T-helper 2 cell treated with Interferon-gamma antibody and Interleukin-4, amounts not matched to agents 5 μg/mL and 100 μg/mL, for 36 hours (primary cell): ENCODE data around the gene HLX.

Source experiments
- DNase-seq: peaks from one replicate; pipeline ENCODE4 v3.0.0; 2021; ENCODE audit warnings: low spot score
- H3K27ac Mint-ChIP-seq: one replicate; pipeline ENCODE4 v1.8.0; 2021; ENCODE audit warnings: mild to moderate bottlenecking, mixed read lengths
- H3K27me3 Mint-ChIP-seq: one replicate; pipeline ENCODE4 v1.8.0; 2021; ENCODE audit warnings: low read depth, mixed read lengths
- H3K36me3 Mint-ChIP-seq: one replicate; pipeline ENCODE4 v1.8.0; 2021; ENCODE audit warnings: low read depth, mixed read lengths
- H3K4me1 Mint-ChIP-seq: one replicate; pipeline ENCODE4 v1.8.0; 2021; ENCODE audit warnings: low read depth, mixed read lengths
- H3K4me3 Mint-ChIP-seq: one replicate; pipeline ENCODE4 v1.8.0; 2022; ENCODE audit warnings: mild to moderate bottlenecking, moderate library complexity, mixed read lengths
- H3K9me3 Mint-ChIP-seq: one replicate; pipeline ENCODE4 v1.8.0; 2021; ENCODE audit warnings: mixed read lengths

HLX gene

GRCh38 chr1:220900842-220901241 lies 21.6 kb downstream of the HLX start:
- DNase-seq = no peak
- Mint-ChIP-seq H3K9me3 (no peaks in the 10 kb centered on the region), H3K36me3 (no peaks in the 10 kb centered on the region), H3K27ac (no peak overlapping the region), H3K27me3 (peaks cover 9% of the 10 kb centered on the region), H3K4me3 (no peak overlapping the region), H3K4me1 (no peaks in the 10 kb centered on the region)

DNA sequence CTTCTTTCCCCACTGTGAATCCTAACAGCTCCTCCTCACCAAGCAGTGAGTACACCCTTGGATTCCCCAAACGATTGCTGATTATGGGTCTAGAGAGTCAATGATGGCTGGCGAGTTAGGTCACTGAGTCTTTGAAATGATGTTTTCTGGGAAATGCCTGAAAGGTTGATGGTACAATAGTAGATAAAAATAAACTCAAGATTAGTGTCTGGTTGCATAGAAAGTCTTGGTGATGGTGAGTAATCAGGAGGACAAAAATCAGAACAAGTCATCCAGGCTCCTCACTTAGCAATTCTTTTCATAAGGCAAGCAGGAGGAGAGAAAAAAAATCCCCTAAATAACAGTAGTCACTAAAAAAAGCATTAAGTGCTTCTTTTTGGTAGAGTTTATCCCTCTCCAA lies 22.6 kb downstream of the HLX start:
- Mint-ChIP-seq H3K36me3 (no peaks in the 10 kb centered on the region), H3K4me1 (no peaks in the 10 kb centered on the region)

GRCh38 chr1:220902916-220903315 lies 23.7 kb downstream of the HLX start:
- Mint-ChIP-seq H3K9me3 (no peaks in the 10 kb centered on the region), H3K27me3 (peaks cover 7% of the 10 kb centered on the region), H3K4me1 (no peaks in the 10 kb centered on the region), H3K36me3 (no peaks in the 10 kb centered on the region), H3K4me3 (no peak overlapping the region), H3K27ac (no peak overlapping the region)
- no peak for DNase-seq

More for the DNA sequence above, 22.6 kb downstream of the HLX start:
- Mint-ChIP-seq H3K27me3 (peaks cover 7% of the 10 kb centered on the region), H3K27ac (no peak overlapping the region), H3K9me3 (no peaks in the 10 kb centered on the region), H3K4me3 (no peak overlapping the region)
- DNase-seq = no peak

DNA sequence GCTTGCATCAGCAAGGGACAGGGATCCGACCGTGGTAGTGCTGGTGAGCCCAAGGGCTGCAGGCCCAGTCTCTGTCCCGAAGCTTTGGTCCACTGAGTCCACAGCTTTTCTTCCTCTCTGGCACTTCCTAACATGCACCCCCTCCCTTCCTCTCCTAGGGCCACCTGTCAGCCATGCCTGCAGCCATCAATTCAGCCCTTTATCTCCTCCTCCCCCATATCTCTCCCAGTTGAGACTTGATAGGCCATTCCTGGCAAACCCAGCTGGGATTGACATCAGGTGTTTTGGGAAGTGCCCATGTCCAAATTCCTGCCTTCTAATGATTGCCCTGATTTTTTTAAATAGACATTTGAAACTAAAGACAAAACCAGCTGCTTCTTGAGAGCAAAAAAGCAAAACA lies 25.6 kb downstream of the HLX start:
- Mint-ChIP-seq H3K27ac (no peak overlapping the region), H3K9me3 (no peaks in the 10 kb centered on the region), H3K4me3 (no peak overlapping the region), H3K27me3 (peaks cover 10% of the 10 kb centered on the region), H3K36me3 (no peaks in the 10 kb centered on the region), H3K4me1 (peaks cover 4% of the 10 kb centered on the region)
- DNase-seq = no peak

- Mint-ChIP-seq H3K27me3 (peaks cover 5% of the 10 kb centered on the region), H3K27ac (no peak overlapping the region), H3K4me3 (no peak overlapping the region), H3K9me3 (no peaks in the 10 kb centered on the region), H3K4me1 (peaks cover 4% of the 10 kb centered on the region), H3K36me3 (no peaks in the 10 kb centered on the region)
- DNase-seq = no peak
Observed at GRCh38 chr1:220905650-220906560, 26.7 kb downstream of the HLX start.

DNA sequence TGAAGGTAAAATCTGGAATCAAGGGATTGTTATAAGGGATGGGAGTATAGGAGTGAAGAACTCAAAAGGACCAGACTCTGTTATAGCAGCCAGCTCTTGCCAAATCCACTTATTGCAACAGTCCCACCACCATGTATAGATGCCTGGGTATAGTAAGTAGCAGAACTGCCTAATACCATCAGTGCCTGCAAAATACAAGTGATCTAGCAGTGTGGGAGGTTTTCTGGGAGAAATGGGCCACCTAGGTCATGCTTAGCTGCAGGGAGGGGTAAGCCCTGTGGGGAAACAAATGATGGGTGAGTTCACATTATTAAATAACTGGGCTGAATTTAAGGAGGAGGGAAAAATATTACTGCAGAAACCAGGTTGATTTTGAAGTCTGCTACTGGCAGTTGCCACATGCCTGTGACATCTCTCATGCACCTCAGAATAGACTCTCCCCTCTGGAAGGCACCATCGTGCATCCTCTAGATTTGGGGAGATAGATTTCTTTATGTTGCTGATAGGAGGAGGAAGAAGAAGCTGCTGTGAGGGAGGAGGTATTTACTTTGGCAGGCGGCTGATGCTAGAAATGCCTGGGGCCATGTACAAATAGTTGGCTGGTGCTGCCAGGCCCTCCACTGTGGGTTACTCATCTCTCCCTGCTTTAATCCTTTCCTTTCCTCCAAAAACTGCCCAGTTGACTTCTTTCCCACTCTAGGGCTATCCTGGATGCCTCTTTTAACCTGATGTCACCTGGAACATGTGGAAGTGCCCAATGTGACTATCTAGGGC lies 27.5 kb downstream of the HLX start:
- H3K9me3 Mint-ChIP-seq = no peaks in the 10 kb centered on the region
- H3K36me3 Mint-ChIP-seq = no peaks in the 10 kb centered on the region
- H3K4me3 Mint-ChIP-seq = no peak overlapping the region
- H3K27me3 Mint-ChIP-seq = peaks cover 5% of the 10 kb centered on the region
- H3K27ac Mint-ChIP-seq = no peak overlapping the region
- DNase-seq = no peak
- H3K4me1 Mint-ChIP-seq = peaks cover 4% of the 10 kb centered on the region

DNA sequence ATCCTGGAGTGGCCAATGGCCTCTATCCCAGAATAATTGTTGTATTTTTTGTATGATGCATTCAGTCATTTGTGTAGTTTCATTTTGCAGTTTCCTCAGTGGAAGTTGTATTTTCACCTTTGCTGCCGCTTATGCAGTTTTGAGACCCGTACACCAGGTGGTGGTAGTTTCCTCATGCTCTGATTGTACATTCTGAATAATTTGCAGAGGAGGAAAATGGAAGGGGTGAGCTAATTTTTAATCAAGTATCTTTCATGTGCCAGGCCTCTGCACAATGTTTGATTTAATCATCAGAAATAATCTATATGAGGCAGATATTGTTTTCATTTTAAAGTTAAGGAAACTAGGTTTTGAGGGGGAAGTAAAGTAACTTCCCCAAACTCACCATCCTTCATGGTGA lies 29.5 kb downstream of the HLX start:
- H3K36me3 Mint-ChIP-seq = no peaks in the 10 kb centered on the region
- no peak overlapping the region for H3K4me3 Mint-ChIP-seq
- H3K27me3 Mint-ChIP-seq = peaks cover 3% of the 10 kb centered on the region
- H3K27ac Mint-ChIP-seq = no peak overlapping the region
- DNase-seq = no peak
- peaks cover 4% of the 10 kb centered on the region for H3K4me1 Mint-ChIP-seq
- no peaks in the 10 kb centered on the region for H3K9me3 Mint-ChIP-seq

DNA sequence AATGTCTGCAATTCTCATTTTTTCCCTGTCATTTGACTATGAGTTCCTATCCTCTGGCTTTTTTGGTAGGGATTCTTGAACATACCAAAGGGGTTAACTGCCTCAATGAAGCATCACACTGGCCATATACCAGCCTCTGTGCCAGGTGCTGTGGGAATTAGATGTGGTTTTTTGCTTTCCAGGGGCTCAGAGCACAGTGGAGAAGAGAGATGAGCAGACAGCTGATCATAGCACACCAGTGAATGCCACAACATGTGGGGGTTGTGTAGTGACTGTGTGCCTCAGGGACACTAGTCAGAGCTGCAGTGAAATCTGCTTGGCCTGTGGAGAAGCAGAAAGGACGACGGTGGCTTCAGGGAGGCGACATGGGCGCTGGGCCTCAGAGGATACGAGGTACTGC lies 30.8 kb downstream of the HLX start:
- H3K4me3 Mint-ChIP-seq = no peak overlapping the region
- no peak for DNase-seq
- H3K9me3 Mint-ChIP-seq = no peaks in the 10 kb centered on the region
- peaks cover 7% of the 10 kb centered on the region for H3K27me3 Mint-ChIP-seq
- H3K36me3 Mint-ChIP-seq = no peaks in the 10 kb centered on the region
- H3K4me1 Mint-ChIP-seq = peaks cover 4% of the 10 kb centered on the region
- H3K27ac Mint-ChIP-seq = no peak overlapping the region

DNA sequence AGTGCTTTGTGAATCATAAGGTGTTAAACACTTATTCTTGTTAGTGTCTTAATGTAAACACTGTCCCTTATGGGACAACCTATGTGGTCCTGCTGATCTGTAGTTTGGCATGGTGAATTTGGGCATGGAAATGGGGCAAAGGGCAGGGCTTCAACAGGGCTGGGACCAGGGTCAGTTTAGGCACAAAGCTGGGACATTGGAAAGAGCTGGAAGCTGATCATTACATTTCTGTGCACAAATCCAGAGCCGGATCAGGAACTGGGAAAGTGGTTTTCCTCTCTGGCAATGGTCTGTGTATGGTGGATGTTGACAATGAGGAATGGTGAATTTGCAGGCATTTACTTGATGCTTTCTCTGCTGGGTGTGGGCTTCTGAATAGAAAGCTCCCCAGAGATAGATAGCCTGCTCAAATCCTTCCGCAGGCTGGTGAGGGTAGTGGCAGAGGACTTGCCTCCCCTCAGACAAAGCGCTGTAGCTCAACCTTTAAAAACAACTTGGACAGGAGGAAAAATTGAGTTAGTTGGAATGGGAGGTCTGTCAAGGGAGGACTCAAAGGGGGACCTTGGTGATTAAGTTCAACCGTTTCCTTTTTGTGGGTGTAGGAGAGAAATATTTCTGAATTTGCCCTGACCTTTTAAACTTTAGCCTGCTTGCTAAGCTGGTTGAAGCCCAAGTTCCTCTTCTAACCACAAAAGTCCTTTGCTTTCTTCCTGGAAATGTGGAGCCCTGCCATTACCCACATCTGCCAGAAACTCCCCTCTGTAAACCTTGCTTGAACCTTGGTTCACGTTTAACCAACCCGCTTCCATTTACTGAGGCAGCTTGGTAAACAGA lies 35.3 kb downstream of the HLX start:
- no peak for DNase-seq
- Mint-ChIP-seq H3K9me3 (no peaks in the 10 kb centered on the region), H3K27ac (no peak overlapping the region), H3K27me3 (peaks cover 5% of the 10 kb centered on the region), H3K36me3 (no peaks in the 10 kb centered on the region), H3K4me1 (no peaks in the 10 kb centered on the region), H3K4me3 (no peak overlapping the region)

- Mint-ChIP-seq H3K27me3 (peaks cover 6% of the 10 kb centered on the region), H3K27ac (no peak overlapping the region), H3K4me1 (no peaks in the 10 kb centered on the region)
Observed at GRCh38 chr1:220915117-220915440, 35.8 kb downstream of the HLX start.

GRCh38 chr1:220915954-220916353 lies 36.7 kb downstream of the HLX start:
- Mint-ChIP-seq H3K27me3 (peaks cover 6% of the 10 kb centered on the region), H3K9me3 (no peaks in the 10 kb centered on the region), H3K4me1 (no peaks in the 10 kb centered on the region), H3K36me3 (no peaks in the 10 kb centered on the region), H3K27ac (no peak overlapping the region), H3K4me3 (no peak overlapping the region)
- no peak for DNase-seq

More at GRCh38 chr1:220915117-220915440, 35.8 kb downstream of the HLX start:
- Mint-ChIP-seq H3K36me3 (no peaks in the 10 kb centered on the region), H3K4me3 (no peak overlapping the region), H3K9me3 (no peaks in the 10 kb centered on the region)
- no peak for DNase-seq

DNA sequence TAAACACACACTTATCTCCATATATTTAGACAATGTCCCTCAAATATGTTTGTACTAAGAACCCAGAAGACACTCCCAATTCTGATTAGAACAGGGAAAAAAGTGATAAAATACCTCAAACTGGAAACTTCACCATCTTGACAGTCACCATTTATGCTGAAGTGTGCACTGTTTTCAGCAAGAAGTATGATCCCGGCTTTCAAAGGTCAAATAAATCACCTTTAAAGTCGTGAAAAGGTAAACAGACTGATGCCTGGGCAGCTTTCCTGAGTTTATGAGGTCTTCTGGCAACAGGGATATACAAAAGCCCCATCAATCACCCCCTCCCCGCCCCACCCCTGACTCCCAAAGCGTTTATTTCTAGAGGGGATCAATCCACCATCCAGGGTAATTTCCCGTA lies 37.9 kb downstream of the HLX start:
- Mint-ChIP-seq H3K36me3 (no peaks in the 10 kb centered on the region), H3K27ac (no peak overlapping the region), H3K27me3 (peaks cover 7% of the 10 kb centered on the region), H3K4me3 (no peak overlapping the region), H3K9me3 (no peaks in the 10 kb centered on the region), H3K4me1 (no peaks in the 10 kb centered on the region)
- no peak for DNase-seq

DNA sequence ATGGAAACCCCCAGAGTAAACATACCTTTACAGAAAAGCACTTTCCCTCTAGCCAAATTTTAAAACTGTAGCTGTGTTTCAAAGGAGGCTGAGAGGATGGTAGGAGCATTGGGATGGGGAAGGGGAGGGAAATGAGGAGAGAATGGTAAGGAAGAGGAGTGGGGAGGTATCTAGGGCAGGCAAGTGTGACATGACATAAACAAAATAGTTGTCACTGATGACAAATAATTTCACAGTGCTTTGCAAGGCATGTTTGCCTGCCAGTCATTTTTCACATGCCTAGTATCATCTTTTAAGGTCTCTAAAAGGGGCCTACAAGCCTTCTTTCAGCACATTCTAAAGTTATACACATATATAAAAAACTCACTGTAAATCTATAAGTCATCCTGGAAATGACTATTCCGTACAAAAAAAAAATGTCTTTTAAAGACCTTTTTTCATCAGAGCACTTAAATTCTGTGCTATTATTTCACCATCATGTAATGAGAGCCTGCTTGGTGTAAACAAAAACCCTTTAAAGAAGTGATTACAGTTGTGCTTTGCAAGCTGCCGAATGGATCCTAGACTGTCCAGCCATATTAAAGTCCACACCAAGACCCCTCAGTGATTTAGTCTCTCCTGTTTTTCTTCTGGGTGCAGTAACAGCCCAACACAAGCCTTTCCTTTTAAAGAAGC lies 38.4 kb downstream of the HLX start:
- H3K4me1 Mint-ChIP-seq = no peaks in the 10 kb centered on the region

More for the DNA sequence above, 38.4 kb downstream of the HLX start:
- Mint-ChIP-seq H3K27ac (no peak overlapping the region), H3K4me3 (no peak overlapping the region), H3K9me3 (no peaks in the 10 kb centered on the region), H3K27me3 (peaks cover 9% of the 10 kb centered on the region), H3K36me3 (no peaks in the 10 kb centered on the region)
- no peak for DNase-seq
